Peyer's patch (tissue), 4 donors: ENCODE data around the gene BHLHA15.

Experiments
- CTCF ChIP-seq, 6 experiments: fragments of 450-650 bp in 4 of 6; fragments of 200-600 bp in 2 of 6; sonication (generic) in 1 of 6; IDR thresholded peaks; one replicate each; pipeline ENCODE4 v1.5.1; 2017 to 2019; ENCODE audit warnings: antibody characterized with exemption in 6 of 6, mild to moderate bottlenecking in 3 of 6, moderate library complexity in 1 of 6
- POLR2A ChIP-seq, 2 donors: fragments of 450-650 bp; IDR thresholded peaks; one replicate each; pipeline ENCODE4 v1.5.1; 2017; ENCODE audit warnings: antibody characterized with exemption in 2 of 2, mild to moderate bottlenecking in 2 of 2, moderate library complexity in 2 of 2

DNA sequence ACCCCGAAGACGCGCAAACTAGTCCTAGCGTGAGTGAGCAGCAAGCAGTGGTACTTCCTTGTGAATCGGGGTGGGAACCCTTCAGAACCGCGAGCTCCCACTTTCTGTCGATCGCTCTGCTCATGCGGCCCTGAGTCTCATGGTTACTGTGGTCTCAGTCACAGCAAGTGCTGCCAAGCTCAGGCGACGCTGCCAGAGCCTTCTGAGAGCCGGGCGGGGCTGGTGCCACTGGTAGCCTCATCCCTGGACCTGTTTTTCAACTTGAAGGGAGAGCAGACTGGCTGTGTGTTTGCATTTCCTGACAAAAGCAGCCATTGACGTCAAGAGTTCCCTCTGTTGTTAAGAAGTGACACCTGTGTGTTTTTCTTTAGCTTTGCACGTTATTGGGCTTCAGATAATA, 32.9 kb upstream of the BHLHA15 start:
- TF ChIP-seq CTCF (IDR thresholded peaks at IDR 0.05) (no peak), POLR2A (IDR thresholded peaks at IDR 0.05) (no peak)
